Caki2 (cell line): Measurements from ENCODE around the gene SLC2A8. TPM values are rescaled to one million over a fixed set of nuclear protein-coding genes. Genes with fewer than 3 reads are reported as not detected.

Source experiments
- DNase-seq: peaks from one replicate; pipeline ENCODE4 v3.0.0-alpha.2; 2015; ENCODE audit warnings: low read depth
- in situ Hi-C: cut with HindIII; loops from 2 replicates; pipeline ENCODE4 v1.10.0; 2016; ENCODE audit warnings: low sequenced_read_pairs, low pct_unique_long_range_greater_than_20kb, mixed read lengths
- total RNA-seq: library from RNA; depleted of rRNA; stranded (reverse); fragments of >200 nt; shearing (Covaris generic); gene quantifications from 2 replicates; pipeline ENCODE4 v1.2.3, GENCODE V29; 2014; ENCODE audit warnings: low replicate concordance; rRNA removed

Gene SLC2A8
- total RNA-seq: 13.0 and 16.7 TPM in 2 replicates

- in situ Hi-C loops: no loop called here
- DNase-seq: peak; percentile 99
Observed at GRCh38 chr9:127396808-127397645, at the start of gene SLC2A8. SLC2A8 (plus strand) TSS chr9:127397169; CDS start chr9:127397231, 62 bp downstream.

GRCh38 chr9:127347831-127348776 is 48.9 kb upstream of the SLC2A8 start:
- DNase-seq: peak; percentile 19
- in situ Hi-C loops: no loop called here

- no peak for DNase-seq
- in situ Hi-C loops: no loop called here
Observed at GRCh38 chr9:127349483-127350113, 47.4 kb upstream of the SLC2A8 start.

- in situ Hi-C loops: no loop called here
- DNase-seq: no peak
Observed at GRCh38 chr9:127351182-127352166, 45.5 kb upstream of the SLC2A8 start.

GRCh38 chr9:127353882-127354281 is 43.1 kb upstream of the SLC2A8 start:
- DNase-seq: no peak
- in situ Hi-C loops: no loop called here

- DNase-seq: no peak
- in situ Hi-C loops: no loop called here
Observed at GRCh38 chr9:127356906-127357305, 40.1 kb upstream of the SLC2A8 start.

GRCh38 chr9:127358023-127358535 is 38.9 kb upstream of the SLC2A8 start:
- in situ Hi-C loops: no loop called here
- DNase-seq: no peak

GRCh38 chr9:127358770-127359169 is 38.2 kb upstream of the SLC2A8 start:
- in situ Hi-C loops: no loop called here

GRCh38 chr9:127360250-127360649 is 36.7 kb upstream of the SLC2A8 start:
- DNase-seq: no peak

More at GRCh38 chr9:127358770-127359169, 38.2 kb upstream of the SLC2A8 start:
- no peak for DNase-seq

GRCh38 chr9:127360829-127361228 is 36.1 kb upstream of the SLC2A8 start:
- in situ Hi-C loops: no loop called here
- no peak for DNase-seq

More at GRCh38 chr9:127360250-127360649, 36.7 kb upstream of the SLC2A8 start:
- in situ Hi-C loops: no loop called here

- in situ Hi-C loops: no loop called here
- DNase-seq: no peak
Observed at GRCh38 chr9:127361561-127361960, 35.4 kb upstream of the SLC2A8 start.

- in situ Hi-C loops: no loop called here
- no peak for DNase-seq
Observed at GRCh38 chr9:127362829-127363228, 34.1 kb upstream of the SLC2A8 start.

GRCh38 chr9:127365461-127365860 is 31.5 kb upstream of the SLC2A8 start:
- in situ Hi-C loops: no loop called here
- no peak for DNase-seq

GRCh38 chr9:127366594-127366993 is 30.4 kb upstream of the SLC2A8 start:
- in situ Hi-C loops: no loop called here
- DNase-seq: no peak

- no peak for DNase-seq
- in situ Hi-C loops: no loop called here
Observed at GRCh38 chr9:127368852-127369402, 28.0 kb upstream of the SLC2A8 start.

- no peak for DNase-seq
- in situ Hi-C loops: no loop called here
Observed at GRCh38 chr9:127369428-127369827, 27.5 kb upstream of the SLC2A8 start.

GRCh38 chr9:127370147-127370579 is 26.8 kb upstream of the SLC2A8 start:
- in situ Hi-C loops: no loop called here
- DNase-seq: no peak
